Measurements from ENCODE around the gene ACSS1.
A peak's percentile ranks its signal among the peaks of the same experiment; 100 is the strongest.

The ACSS1 gene

GRCh38 chr20:25054995-25055629 lies 2.8 kb downstream of the ACSS1 start:
- TF ChIP-seq CTCF (IDR thresholded peaks at IDR 0.05; ENCODE audit: low read length, missing control alignments), result no peak
- DNase-seq (ENCODE audit: low read depth), result no peak
- no peak overlapping the region for H3K4me3 ChIP-seq (replicated peaks; ENCODE audit: low read depth, low read length)

GRCh38 chr20:25054096-25054820 lies 3.7 kb downstream of the ACSS1 start:
- no peak for DNase-seq (ENCODE audit: low read depth)
- H3K4me3 ChIP-seq (replicated peaks; ENCODE audit: low read depth, low read length), result no peak overlapping the region
- no peak for TF ChIP-seq CTCF (IDR thresholded peaks at IDR 0.05; ENCODE audit: low read length, missing control alignments)

- no peak for TF ChIP-seq CTCF (IDR thresholded peaks at IDR 0.05; ENCODE audit: low read length, missing control alignments)
- peak; percentile 81 for DNase-seq (ENCODE audit: low read depth)
- no peak overlapping the region for H3K4me3 ChIP-seq (replicated peaks; ENCODE audit: low read depth, low read length)
Observed at GRCh38 chr20:25053255-25054031, 4.5 kb downstream of the ACSS1 start.

GRCh38 chr20:25052255-25053194 lies 5.4 kb downstream of the ACSS1 start:
- no peak overlapping the region for H3K4me3 ChIP-seq (replicated peaks; ENCODE audit: low read depth, low read length)
- TF ChIP-seq CTCF (IDR thresholded peaks at IDR 0.05; ENCODE audit: low read length, missing control alignments), result no peak
- peak; percentile 82 for DNase-seq (ENCODE audit: low read depth)

GRCh38 chr20:25051386-25052155 lies 6.4 kb downstream of the ACSS1 start:
- TF ChIP-seq CTCF (IDR thresholded peaks at IDR 0.05; ENCODE audit: low read length, missing control alignments), result no peak
- H3K4me3 ChIP-seq (replicated peaks; ENCODE audit: low read depth, low read length), result no peak overlapping the region
- no peak for DNase-seq (ENCODE audit: low read depth)

Data from fibroblast of pulmonary artery (primary cell).